KOPT-K1 (cell line): ENCODE results near the gene KAT6B.

Experiments
- H3K27ac ChIP-seq: fragments of 200-600 bp; sonication (generic); 2 replicates; pipeline ENCODE4 v1.5.1; 2016; ENCODE audit warnings: antibody characterized with exemption, mild to moderate bottlenecking, low read depth, low read length; ENCODE audit not compliant: poor library complexity, severe bottlenecking
- H3K36me3 ChIP-seq: fragments of 200-600 bp; sonication (generic); 2 replicates; pipeline ENCODE4 v1.5.1; 2017; ENCODE audit warnings: antibody characterized with exemption, mild to moderate bottlenecking, low read length, moderate library complexity; ENCODE audit not compliant: insufficient read depth
- H3K9me3 ChIP-seq: fragments of 200-600 bp; sonication (generic); 2 replicates; pipeline ENCODE4 v1.5.1; 2017; ENCODE audit warnings: antibody characterized with exemption, low read length, mild to moderate bottlenecking; ENCODE audit not compliant: insufficient read depth, poor library complexity, severe bottlenecking

KAT6B gene

DNA sequence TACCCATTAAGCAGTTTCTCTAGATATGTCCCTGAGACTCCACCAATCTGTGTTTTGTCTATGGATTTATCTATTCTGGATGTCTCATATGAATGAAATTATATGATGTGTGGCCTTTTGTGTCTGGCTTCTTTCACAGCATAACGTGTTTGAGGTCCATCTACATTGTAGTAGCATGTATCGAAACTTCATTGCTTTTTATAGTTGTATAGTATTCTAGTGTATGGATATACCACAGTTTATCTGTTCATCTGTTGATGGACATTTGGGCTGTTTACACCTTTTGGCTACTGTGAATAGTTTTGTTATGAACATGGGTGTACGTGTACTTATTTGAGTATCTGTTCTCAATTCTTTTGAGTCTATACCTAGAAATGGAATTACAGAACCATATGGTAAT, 9.6 kb downstream of the KAT6B start:
- no peak overlapping the region for H3K27ac ChIP-seq
- peaks cover 26% of the 10 kb centered on the region; the same call in 1 of the 2 replicates for H3K36me3 ChIP-seq
- no peaks in the 10 kb centered on the region for H3K9me3 ChIP-seq

DNA sequence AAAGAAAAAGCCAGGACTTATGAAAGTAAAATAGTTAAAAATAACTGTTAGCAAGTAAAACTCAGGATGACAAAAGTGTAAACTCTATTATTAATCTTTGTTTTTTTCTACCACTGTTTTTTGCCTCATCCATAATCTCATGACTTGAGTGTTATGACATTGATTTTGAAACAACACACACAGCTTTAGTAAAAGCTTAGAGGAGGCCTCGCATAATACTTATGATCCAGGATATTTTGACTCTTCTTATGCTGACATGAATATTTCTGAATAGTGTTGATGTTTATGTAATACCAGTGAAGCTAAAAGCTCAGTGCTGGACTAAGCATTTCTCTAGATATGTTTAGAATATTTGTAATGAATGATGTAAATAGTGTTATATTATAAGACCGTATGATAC, 10.5 kb downstream of the KAT6B start:
- H3K27ac ChIP-seq, result no peak overlapping the region

DNA sequence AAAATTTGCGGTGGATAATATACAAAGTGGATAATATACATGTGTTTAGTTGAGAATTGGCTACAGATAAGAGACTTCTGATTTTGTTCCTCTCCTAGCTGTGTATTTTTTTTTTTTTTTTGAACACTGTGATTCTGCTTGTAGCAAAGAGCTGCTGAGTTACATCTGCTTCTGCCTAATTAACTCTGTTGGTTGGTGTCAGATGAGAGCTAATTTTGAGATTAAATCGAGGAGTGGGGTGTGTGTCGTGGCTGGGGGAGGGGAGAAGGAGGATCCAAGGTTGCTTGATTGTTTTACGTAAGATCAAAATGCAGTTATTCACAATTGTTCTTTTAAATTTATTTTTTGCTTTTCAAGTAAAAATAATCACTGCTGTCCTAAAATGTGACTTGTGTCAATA, 11.3 kb downstream of the KAT6B start:
- H3K9me3 ChIP-seq, result no peaks in the 10 kb centered on the region
- H3K27ac ChIP-seq, result no peak overlapping the region
- H3K36me3 ChIP-seq, result peaks cover 35% of the 10 kb centered on the region; the same call in 1 of the 2 replicates

More for the DNA sequence above, 10.5 kb downstream of the KAT6B start:
- Histone ChIP-seq H3K36me3 (peaks cover 29% of the 10 kb centered on the region; the same call in 1 of the 2 replicates), H3K9me3 (no peaks in the 10 kb centered on the region)

- Histone ChIP-seq H3K36me3 (peaks cover 48% of the 10 kb centered on the region), H3K27ac (no peak overlapping the region), H3K9me3 (no peaks in the 10 kb centered on the region)
These were observed 13.3 kb downstream of the KAT6B start for GRCh38 chr10:74839708-74840107.

- no peak overlapping the region for H3K27ac ChIP-seq
- peaks cover 53% of the 10 kb centered on the region for H3K36me3 ChIP-seq
- H3K9me3 ChIP-seq, result no peaks in the 10 kb centered on the region
These were observed 15.0 kb downstream of the KAT6B start for GRCh38 chr10:74841265-74841973.

GRCh38 chr10:74842301-74842954, 16.0 kb downstream of the KAT6B start:
- Histone ChIP-seq H3K9me3 (no peaks in the 10 kb centered on the region), H3K27ac (no peak overlapping the region), H3K36me3 (peaks cover 53% of the 10 kb centered on the region)

DNA sequence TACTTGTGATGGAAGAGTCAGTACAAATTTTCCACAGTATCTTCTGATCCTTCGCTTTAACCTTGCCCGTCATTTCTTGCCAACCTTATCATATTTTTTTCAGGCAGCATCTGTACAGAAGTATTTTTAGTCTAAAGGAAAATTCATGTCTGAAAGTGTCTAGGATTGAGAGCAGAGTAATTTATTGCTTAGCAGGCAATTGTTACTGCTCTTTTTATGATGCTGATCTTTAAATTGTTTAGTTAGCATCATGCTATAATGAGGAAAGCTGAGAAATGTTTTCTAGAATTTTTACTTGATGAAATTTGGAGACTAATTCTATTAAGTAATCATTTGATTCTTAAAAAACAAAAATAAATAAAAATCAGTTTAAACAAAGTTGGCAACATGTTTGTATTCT, 20.6 kb downstream of the KAT6B start:
- H3K36me3 ChIP-seq, result peaks cover 58% of the 10 kb centered on the region
- H3K9me3 ChIP-seq, result no peaks in the 10 kb centered on the region
- H3K27ac ChIP-seq, result no peak overlapping the region

DNA sequence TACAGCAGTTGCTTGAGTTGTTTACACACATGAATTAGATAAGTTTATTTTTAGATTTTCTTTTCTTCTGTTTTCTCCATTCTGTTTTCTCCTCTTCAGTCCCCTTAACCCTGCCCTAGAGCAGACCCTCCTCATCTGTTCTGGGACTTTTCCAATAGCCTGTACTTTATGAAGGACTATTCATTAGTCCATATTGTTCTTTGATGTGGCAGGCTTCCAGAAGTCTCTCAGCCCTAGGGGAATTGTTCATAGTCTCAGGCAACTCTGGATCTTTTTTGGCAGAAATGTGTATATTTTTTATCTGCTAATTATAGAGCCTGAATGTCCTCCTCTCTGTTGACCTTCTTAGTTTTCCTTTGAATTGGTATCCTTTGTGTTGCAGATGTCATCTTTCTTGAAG, 25.4 kb downstream of the KAT6B start:
- peaks cover 29% of the 10 kb centered on the region for H3K36me3 ChIP-seq
- no peak overlapping the region for H3K27ac ChIP-seq
- H3K9me3 ChIP-seq, result no peaks in the 10 kb centered on the region

DNA sequence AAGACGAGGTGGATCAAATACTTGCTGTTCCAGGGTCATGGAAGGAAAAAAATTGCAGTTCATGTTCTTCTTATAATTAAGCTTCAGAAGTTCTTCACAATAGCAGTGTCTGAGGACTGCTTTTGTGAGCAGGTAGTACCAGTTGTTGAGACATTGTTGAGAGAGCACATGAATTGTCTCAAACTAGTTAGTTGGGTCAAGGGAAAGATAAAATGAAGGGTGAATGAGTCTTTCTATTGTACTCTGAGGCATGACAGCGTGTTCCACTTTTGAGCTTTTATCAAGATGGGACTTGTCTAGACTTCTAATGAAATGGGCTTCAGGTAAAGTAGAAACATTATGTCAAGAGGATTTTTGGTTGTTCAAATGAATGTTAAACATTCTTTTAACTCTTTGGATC, 26.0 kb downstream of the KAT6B start:
- Histone ChIP-seq H3K9me3 (no peaks in the 10 kb centered on the region), H3K36me3 (peaks cover 29% of the 10 kb centered on the region), H3K27ac (no peak overlapping the region)

DNA sequence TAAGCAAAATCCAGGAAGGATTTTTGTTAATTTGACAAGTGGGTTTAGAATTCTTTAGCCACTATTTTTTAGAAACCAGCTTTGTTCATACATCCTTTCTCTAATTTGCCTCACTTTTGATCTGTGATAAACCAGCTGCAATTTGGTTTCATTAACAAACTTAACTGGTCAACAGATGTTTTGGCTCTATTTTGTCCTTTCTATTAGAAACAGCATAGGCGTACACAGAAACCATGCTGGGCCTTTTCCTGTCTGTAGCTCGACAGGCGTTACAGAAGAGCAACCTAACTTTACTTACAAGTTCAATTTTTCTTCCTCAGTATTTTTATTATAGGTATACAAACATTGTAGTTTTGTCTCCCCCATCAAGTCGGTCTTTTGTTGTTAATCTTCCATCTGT, 28.2 kb downstream of the KAT6B start:
- H3K27ac ChIP-seq, result no peak overlapping the region
- no peaks in the 10 kb centered on the region for H3K9me3 ChIP-seq
- H3K36me3 ChIP-seq, result peaks cover 9% of the 10 kb centered on the region

GRCh38 chr10:74855027-74855426, 28.6 kb downstream of the KAT6B start:
- peaks cover 6% of the 10 kb centered on the region; the same call in 1 of the 2 replicates for H3K36me3 ChIP-seq
- no peak overlapping the region for H3K27ac ChIP-seq
- no peaks in the 10 kb centered on the region for H3K9me3 ChIP-seq

DNA sequence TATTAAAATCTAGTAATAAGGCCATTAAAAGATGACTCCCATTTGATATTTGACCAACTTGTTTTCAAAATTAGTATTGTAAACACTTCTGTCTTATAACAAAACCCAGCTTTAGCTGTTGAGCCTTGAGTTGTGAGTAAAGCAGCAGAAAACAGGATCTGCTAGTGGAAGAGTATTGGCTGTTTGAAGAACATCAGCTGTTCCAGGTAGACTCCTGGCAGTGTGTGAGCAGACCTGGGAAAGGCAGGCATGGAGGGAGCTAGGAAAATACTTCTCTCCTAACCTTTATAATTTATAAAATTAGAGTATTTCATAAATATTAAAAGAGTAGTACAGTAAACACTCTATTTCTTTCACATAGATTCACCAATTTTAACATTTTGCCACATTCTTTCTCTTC, 29.0 kb downstream of the KAT6B start:
- peaks cover 7% of the 10 kb centered on the region for H3K36me3 ChIP-seq
- H3K9me3 ChIP-seq, result no peaks in the 10 kb centered on the region
- H3K27ac ChIP-seq, result no peak overlapping the region

GRCh38 chr10:74856940-74857339, 30.5 kb downstream of the KAT6B start:
- H3K36me3 ChIP-seq, result peaks cover 9% of the 10 kb centered on the region
- no peaks in the 10 kb centered on the region for H3K9me3 ChIP-seq
- H3K27ac ChIP-seq, result no peak overlapping the region

GRCh38 chr10:74857586-74857985, 31.2 kb downstream of the KAT6B start:
- Histone ChIP-seq H3K9me3 (no peaks in the 10 kb centered on the region), H3K27ac (no peak overlapping the region), H3K36me3 (peaks cover 9% of the 10 kb centered on the region)

DNA sequence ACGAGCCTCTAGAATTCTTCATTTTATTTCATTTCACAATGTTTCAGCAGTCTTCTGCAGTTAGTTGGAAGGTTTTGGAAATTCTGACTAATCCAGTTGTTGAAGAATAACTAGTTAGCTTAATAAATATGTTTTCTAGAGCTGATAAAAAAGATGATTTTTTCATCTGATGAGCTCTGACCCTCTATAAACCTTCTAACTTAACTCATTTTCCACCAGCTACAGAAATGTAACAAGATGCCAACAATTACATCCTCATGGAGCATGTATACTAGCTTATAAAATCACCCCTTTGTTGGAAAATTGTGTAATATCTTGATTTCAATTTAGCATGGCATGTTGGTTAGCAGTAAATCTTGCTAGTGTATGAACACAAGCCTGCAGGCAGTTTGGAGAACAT, 33.1 kb downstream of the KAT6B start:
- peaks cover 9% of the 10 kb centered on the region for H3K36me3 ChIP-seq
- H3K27ac ChIP-seq, result no peak overlapping the region
- H3K9me3 ChIP-seq, result no peaks in the 10 kb centered on the region

DNA sequence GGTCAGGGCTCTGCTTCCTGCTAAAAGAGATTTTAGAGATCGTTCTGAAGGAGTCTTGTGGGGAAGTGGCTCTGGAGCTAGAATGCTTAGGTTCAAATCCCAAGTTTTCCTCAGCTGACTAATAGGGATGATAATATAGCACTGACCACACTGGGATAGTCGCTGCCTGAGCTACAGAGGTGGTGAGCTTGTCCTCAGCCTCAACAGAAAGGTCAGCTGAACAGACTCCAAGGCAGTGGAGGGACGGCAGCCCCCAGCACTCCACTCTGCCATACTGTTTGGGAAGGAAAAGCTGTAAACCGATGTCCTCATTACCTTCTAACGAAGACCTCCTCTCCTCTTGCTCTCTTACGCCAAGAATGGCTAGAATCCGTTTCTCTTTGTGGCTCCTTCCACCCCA, 36.2 kb downstream of the KAT6B start:
- H3K9me3 ChIP-seq, result no peaks in the 10 kb centered on the region
- H3K27ac ChIP-seq, result no peak overlapping the region
- H3K36me3 ChIP-seq, result peaks cover 3% of the 10 kb centered on the region; the same call in 1 of the 2 replicates
